Kidney epithelial cell (primary cell): ENCODE measurements around the gene THSD7B. TPM values are rescaled to one million over a fixed set of nuclear protein-coding genes. Genes with fewer than 3 reads are reported as not detected.

Source experiments
- DNase-seq: peaks from one replicate; pipeline ENCODE4 v3.0.0-alpha.2; 2010; ENCODE audit warnings: low read depth
- H3K27me3 ChIP-seq: 2 replicates; pipeline ENCODE4 v1.6.0; 2011; ENCODE audit warnings: low read length; ENCODE audit not compliant: control insufficient read depth, insufficient read depth
- H3K36me3 ChIP-seq: 2 replicates; pipeline ENCODE4 v1.5.1; 2011; ENCODE audit warnings: low read length; ENCODE audit not compliant: control insufficient read depth, insufficient read depth
- H3K4me3 ChIP-seq: 2 replicates; pipeline ENCODE4 v1.5.1; 2011; ENCODE audit warnings: low read depth, mild to moderate bottlenecking, control low read depth, low read length
- CTCF ChIP-seq: IDR thresholded peaks from 2 replicates; pipeline ENCODE4 v1.5.1; 2011; ENCODE audit warnings: mild to moderate bottlenecking, moderate library complexity, low read length, control low read depth, inconsistent platforms; ENCODE audit not compliant: insufficient read depth, poor library complexity, severe bottlenecking
- total RNA-seq: library from RNA; depleted of rRNA; stranded (reverse); fragments of >200 nt; gene quantifications from 2 replicates; pipeline ENCODE4 v1.2.3, GENCODE V29; 2015

THSD7B gene
- total RNA-seq, 1 donor from 2014 or later, result 0.04 TPM

DNA sequence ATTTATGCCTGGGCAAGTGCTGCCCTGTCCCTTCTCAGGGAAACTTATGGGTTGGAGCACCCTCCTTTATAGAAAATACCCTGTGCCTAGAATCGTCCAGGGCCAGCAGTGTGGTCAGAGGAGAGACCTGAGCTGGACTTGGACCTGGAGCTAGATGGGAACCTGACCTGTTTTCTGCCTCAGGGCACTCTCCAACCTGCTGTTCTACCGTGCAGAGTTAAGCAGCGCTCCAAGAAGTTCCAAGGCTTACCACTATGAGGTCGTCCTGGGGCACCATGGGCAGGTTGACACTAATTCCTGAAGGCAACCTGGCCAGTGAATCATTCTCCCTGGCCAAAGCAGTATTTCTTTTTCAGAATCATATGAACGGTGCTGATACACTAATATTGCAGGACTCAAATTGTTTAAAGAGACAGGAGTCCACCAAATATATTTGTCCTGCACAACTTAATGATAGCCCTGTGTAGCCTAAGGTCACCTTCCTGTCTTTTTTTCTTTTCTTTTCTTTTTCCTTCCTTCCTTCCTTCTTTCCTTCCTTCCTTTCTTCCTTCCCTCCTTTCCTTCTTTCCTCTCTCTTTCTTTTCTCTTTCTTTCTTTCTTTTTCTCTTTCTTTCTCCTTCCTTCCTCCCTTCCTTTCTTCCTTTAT, 743.5 kb downstream of the THSD7B start:
- Histone ChIP-seq H3K27me3 (no peaks in the 10 kb centered on the region), H3K36me3 (no peaks in the 10 kb centered on the region), H3K4me3 (no peak overlapping the region)
- no peak for TF ChIP-seq CTCF
- no peak for DNase-seq

DNA sequence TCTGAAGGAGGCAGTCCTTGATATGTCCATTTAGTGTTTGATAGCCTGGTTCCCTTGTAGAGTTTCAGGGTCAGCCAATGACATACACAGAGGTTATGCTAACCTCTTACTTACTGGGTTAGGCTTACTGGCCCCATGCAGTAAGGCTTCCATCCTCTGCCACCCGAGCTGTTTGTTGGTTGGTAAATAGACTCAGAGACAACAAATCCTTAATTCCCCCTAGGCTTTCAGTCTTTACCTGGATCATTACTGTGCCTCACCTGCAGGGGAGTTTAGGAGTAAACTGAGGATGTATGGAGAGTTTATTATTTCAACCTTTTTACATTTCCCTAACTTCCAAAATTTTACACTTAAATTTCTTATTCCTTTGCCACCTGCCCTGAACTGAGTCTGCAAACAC, 746.2 kb downstream of the THSD7B start:
- TF ChIP-seq CTCF, result no peak
- Histone ChIP-seq H3K4me3 (no peak overlapping the region), H3K27me3 (no peaks in the 10 kb centered on the region), H3K36me3 (no peaks in the 10 kb centered on the region)
- no peak for DNase-seq

DNA sequence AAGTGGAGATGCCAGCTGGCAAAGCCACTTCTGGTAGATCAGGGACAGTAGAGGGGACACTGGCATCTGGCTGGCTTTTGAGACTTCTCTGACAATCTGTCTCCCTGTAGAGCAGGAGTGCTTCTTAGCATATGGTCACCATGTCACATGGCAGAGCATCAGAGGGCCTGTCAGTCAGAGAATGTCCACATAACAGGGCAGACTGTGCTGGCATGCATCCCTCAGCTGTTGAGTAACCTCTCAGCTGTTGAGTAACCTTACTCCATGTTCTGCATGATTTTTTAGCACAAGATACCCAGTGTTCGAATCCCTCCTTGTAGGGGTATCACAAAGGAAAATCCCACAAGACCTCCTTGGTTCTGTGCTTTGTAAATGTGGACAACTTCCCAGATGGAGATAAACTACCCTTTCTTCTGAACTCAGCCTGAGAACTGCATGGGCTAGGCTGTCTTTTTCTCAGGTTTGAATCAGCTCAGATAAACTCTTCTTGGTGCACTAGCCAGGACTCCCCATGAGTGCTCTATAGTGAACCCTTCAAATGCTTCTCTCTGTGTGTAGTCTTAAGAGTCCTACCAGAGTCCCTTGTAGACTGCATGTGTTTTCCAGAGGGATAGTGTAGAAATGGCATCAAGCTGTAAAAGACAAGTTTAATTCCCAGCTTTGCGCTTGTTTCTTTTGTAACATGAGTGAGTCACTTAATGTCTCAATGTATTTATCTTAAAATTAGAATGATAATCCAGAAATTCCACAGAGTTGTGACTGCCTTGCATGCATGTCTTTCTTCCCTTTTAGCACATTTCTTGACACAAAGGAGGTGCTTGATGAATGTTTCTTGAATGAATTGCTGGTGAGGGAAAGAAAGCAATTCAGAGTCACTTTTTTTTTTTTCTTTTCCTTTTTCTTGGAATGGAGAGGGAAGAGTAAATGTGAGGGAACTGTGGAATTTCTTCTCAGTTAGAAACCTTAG, 756.6 kb downstream of the THSD7B start:
- no peak for DNase-seq

GRCh38 chr2:137522620-137523011, 757.3 kb downstream of the THSD7B start:
- DNase-seq, result no peak
- H3K36me3 ChIP-seq, result no peaks in the 10 kb centered on the region
- no peak for TF ChIP-seq CTCF
- H3K4me3 ChIP-seq, result no peak overlapping the region
- H3K27me3 ChIP-seq, result no peaks in the 10 kb centered on the region

More for the DNA sequence above, 756.6 kb downstream of the THSD7B start:
- H3K4me3 ChIP-seq, result no peak overlapping the region
- no peaks in the 10 kb centered on the region for H3K27me3 ChIP-seq
- TF ChIP-seq CTCF, result no peak
- H3K36me3 ChIP-seq, result no peaks in the 10 kb centered on the region

DNA sequence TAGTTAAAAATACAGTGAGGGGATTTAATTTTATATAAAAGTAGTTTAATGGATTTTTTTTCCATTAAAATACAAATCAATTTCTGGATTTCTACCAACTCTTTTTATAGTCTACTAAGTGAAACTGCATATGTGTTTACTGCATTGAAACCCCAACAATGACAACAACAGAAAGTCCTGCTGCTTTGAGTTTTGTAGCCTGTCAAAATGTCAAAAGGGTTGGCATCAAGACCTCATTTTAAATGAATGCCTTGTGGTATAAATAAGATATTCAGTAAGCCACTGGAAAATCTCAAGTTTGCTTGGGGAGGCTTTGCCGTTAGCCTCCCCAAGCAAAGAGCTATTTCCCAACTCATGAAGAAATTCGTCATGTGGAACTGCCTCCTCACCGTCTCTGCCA, 758.6 kb downstream of the THSD7B start:
- H3K36me3 ChIP-seq, result no peaks in the 10 kb centered on the region
- no peak for TF ChIP-seq CTCF
- no peak for DNase-seq

More for the DNA sequence above, 758.6 kb downstream of the THSD7B start:
- Histone ChIP-seq H3K27me3 (no peaks in the 10 kb centered on the region), H3K4me3 (no peak overlapping the region)
